A673 (cell line): ENCODE data around the gene C16orf74.

Experiments
- EZH2 ChIP-seq: fragments of 200-600 bp; sonication (generic); IDR thresholded peaks from 2 replicates; pipeline ENCODE4 v1.6.1; 2017; ENCODE audit warnings: borderline replicate concordance, low read depth, mild to moderate bottlenecking, mixed read lengths, antibody characterized with exemption, low read length; ENCODE audit not compliant: poor library complexity, severe bottlenecking
- TF ChIP-seq, protein P1 (sequence below): fragments of 300-800, 200-600 bp; sonication (generic); conservative IDR thresholded peaks from 2 replicates; pipeline ENCODE4 v1.5.1; 2017; ENCODE audit warnings: low read depth, mild to moderate bottlenecking, antibody characterized with exemption, low read length, moderate library complexity, mixed read lengths

DNA sequence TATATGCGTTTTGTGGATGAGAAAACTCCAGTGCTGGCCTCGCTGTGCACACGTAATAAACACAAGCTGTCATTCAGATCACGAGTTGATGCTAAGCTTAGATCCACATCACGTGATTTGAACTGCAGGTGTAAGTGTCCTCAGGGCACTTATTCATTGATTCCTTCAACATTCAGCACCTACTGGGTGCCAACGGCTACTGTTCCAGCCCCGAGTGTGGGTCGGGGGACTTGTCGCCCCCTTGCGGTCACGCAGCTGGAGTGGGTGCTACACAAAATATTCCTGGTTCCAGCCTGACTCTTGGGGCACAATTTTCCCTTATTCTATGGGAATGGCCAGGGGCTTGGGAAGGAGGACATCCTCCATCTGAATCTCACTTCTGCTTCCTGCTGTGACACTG, 32.2 kb downstream of the C16orf74 start:
- TF ChIP-seq, protein P1, sequence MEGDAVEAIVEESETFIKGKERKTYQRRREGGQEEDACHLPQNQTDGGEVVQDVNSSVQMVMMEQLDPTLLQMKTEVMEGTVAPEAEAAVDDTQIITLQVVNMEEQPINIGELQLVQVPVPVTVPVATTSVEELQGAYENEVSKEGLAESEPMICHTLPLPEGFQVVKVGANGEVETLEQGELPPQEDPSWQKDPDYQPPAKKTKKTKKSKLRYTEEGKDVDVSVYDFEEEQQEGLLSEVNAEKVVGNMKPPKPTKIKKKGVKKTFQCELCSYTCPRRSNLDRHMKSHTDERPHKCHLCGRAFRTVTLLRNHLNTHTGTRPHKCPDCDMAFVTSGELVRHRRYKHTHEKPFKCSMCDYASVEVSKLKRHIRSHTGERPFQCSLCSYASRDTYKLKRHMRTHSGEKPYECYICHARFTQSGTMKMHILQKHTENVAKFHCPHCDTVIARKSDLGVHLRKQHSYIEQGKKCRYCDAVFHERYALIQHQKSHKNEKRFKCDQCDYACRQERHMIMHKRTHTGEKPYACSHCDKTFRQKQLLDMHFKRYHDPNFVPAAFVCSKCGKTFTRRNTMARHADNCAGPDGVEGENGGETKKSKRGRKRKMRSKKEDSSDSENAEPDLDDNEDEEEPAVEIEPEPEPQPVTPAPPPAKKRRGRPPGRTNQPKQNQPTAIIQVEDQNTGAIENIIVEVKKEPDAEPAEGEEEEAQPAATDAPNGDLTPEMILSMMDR: peak; percentile 62
- no peak for TF ChIP-seq EZH2
